Measurements from ENCODE around the gene HSPG2. TPM values are rescaled to one million over a fixed set of nuclear protein-coding genes. Genes with fewer than 3 reads are reported as not detected.

HSPG2 gene
- total RNA-seq, 1 experiment from 2014 or later = 171 TPM

DNA sequence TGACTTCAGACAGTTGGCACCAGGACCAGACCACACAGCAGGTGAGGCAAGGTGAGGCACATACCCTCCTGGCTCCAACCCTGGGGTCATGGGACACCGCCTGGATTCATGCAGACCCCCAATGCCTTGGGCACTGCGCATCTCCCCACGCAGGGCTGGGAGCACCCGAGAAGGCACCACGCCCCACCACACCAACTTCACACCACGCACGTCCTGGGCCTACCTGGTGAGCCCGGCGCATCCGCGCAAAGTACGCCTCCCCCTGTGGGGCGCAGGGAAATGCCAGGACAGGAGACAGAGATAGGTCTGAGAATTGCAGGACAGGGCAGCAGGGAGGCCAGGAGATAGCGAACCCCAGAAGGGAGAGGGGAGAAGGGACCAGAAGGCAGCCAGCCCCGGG is 66.5 kb downstream of the HSPG2 start:
- DNase-seq (ENCODE audit: low read depth, low spot score) (no peak), ATAC-seq (no peak)
- Histone ChIP-seq H3K4me1 (ENCODE audit: control insufficient read depth, insufficient read depth, low read length) (peaks cover 14% of the 10 kb centered on the region), H3K27me3 (ENCODE audit: control insufficient read depth, insufficient read depth, low read length) (no peaks in the 10 kb centered on the region), H3K36me3 (ENCODE audit: control insufficient read depth, insufficient read depth, low read length) (peaks cover 2% of the 10 kb centered on the region; the same call in 1 of the 2 replicates), H3K27ac (ENCODE audit: low read length) (no peak overlapping the region), H3K4me3 (ENCODE audit: low read depth in 2 of 2, low read length in 2 of 2) (no peak overlapping the region), H3K9me3 (ENCODE audit: control insufficient read depth, insufficient read depth, low read depth, low read length) (no peaks in the 10 kb centered on the region)
- ChIA-PET POLR2A (no interaction called here), CTCF (no interaction called here)
- intact Hi-C loops (cut with micrococcal nuclease; ENCODE audit: unreplicated experiment) (no loop called here), in situ Hi-C loops (cut with HindIII; ENCODE audit: low pct_unique_long_range_greater_than_20kb, low sequenced_read_pairs) (no loop called here)
- no TSS peak for BruUV-seq (replicated peaks)
- TF ChIP-seq POLR2AphosphoS5 (IDR thresholded peaks at IDR 0.05; ENCODE audit: low read depth, low read length) (no peak), SIN3A (IDR thresholded peaks at IDR 0.05; ENCODE audit: borderline replicate concordance, insufficient read depth, low read depth, low read length) (no peak), TCF7L2 (IDR thresholded peaks at IDR 0.05; ENCODE audit: low read depth, low read length) (no peak)
- TF ChIP-seq, protein P1, sequence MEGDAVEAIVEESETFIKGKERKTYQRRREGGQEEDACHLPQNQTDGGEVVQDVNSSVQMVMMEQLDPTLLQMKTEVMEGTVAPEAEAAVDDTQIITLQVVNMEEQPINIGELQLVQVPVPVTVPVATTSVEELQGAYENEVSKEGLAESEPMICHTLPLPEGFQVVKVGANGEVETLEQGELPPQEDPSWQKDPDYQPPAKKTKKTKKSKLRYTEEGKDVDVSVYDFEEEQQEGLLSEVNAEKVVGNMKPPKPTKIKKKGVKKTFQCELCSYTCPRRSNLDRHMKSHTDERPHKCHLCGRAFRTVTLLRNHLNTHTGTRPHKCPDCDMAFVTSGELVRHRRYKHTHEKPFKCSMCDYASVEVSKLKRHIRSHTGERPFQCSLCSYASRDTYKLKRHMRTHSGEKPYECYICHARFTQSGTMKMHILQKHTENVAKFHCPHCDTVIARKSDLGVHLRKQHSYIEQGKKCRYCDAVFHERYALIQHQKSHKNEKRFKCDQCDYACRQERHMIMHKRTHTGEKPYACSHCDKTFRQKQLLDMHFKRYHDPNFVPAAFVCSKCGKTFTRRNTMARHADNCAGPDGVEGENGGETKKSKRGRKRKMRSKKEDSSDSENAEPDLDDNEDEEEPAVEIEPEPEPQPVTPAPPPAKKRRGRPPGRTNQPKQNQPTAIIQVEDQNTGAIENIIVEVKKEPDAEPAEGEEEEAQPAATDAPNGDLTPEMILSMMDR (IDR thresholded peaks at IDR 0.05) = no peak
- TF ChIP-seq, protein P2, sequence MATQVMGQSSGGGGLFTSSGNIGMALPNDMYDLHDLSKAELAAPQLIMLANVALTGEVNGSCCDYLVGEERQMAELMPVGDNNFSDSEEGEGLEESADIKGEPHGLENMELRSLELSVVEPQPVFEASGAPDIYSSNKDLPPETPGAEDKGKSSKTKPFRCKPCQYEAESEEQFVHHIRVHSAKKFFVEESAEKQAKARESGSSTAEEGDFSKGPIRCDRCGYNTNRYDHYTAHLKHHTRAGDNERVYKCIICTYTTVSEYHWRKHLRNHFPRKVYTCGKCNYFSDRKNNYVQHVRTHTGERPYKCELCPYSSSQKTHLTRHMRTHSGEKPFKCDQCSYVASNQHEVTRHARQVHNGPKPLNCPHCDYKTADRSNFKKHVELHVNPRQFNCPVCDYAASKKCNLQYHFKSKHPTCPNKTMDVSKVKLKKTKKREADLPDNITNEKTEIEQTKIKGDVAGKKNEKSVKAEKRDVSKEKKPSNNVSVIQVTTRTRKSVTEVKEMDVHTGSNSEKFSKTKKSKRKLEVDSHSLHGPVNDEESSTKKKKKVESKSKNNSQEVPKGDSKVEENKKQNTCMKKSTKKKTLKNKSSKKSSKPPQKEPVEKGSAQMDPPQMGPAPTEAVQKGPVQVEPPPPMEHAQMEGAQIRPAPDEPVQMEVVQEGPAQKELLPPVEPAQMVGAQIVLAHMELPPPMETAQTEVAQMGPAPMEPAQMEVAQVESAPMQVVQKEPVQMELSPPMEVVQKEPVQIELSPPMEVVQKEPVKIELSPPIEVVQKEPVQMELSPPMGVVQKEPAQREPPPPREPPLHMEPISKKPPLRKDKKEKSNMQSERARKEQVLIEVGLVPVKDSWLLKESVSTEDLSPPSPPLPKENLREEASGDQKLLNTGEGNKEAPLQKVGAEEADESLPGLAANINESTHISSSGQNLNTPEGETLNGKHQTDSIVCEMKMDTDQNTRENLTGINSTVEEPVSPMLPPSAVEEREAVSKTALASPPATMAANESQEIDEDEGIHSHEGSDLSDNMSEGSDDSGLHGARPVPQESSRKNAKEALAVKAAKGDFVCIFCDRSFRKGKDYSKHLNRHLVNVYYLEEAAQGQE (IDR thresholded peaks at IDR 0.05; ENCODE audit: insufficient read depth in 1 of 2, low read depth in 2 of 2, low read length in 1 of 2) = no peak

DNA sequence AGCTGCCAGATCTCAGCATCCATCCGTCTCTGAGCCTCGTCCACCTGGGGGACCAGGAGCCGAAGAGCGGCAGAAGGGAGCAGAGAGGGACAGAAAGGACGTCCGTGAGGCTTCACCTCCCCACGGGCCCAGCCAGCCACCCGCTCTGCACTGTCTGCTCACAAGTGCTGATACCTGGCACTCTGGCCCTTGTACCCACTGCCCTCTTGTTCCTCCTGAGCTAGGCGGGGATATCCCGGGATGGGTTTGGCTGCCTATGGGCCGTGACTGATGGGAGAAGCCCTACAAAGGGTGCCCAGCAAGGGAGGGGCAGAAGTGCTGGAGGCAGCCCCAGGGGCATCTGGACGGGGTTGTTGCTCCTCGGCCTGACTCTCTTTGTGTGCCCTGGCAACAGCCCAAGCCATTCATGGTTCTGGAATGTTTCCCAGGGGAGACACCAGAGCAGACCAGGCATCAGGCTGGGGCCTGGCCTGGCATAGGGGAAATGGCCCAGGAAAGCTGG is 67.4 kb downstream of the HSPG2 start:
- ATAC-seq = peak; percentile 89
- no peak; the same call in 1 of the 2 replicates for TF ChIP-seq POLR2AphosphoS5 (IDR thresholded peaks at IDR 0.05; ENCODE audit: low read depth, low read length)
- no peak for TF ChIP-seq TCF7L2 (IDR thresholded peaks at IDR 0.05; ENCODE audit: low read depth, low read length)
- TF ChIP-seq, protein P2 (IDR thresholded peaks at IDR 0.05; ENCODE audit: insufficient read depth in 1 of 2, low read depth in 2 of 2, low read length in 1 of 2) = no peak
- TF ChIP-seq SIN3A (IDR thresholded peaks at IDR 0.05; ENCODE audit: borderline replicate concordance, insufficient read depth, low read depth, low read length) = no peak
- TF ChIP-seq, protein P1 (IDR thresholded peaks at IDR 0.05) = no peak
- intact Hi-C loops (cut with micrococcal nuclease; ENCODE audit: unreplicated experiment) = no loop called here
- H3K36me3 ChIP-seq (ENCODE audit: control insufficient read depth, insufficient read depth, low read length) = peaks cover 2% of the 10 kb centered on the region; the same call in 1 of the 2 replicates
- no TSS peak for BruUV-seq (replicated peaks)
- peak; percentile 30 for DNase-seq (ENCODE audit: low read depth, low spot score)
- peak overlapping the region; percentile 25 for H3K27ac ChIP-seq (ENCODE audit: low read length)
- H3K4me3 ChIP-seq (ENCODE audit: low read depth in 2 of 2, low read length in 2 of 2) = no peak overlapping the region
- in situ Hi-C loops (cut with HindIII; ENCODE audit: low pct_unique_long_range_greater_than_20kb, low sequenced_read_pairs) = no loop called here
- H3K27me3 ChIP-seq (ENCODE audit: control insufficient read depth, insufficient read depth, low read length) = no peaks in the 10 kb centered on the region
- ChIA-PET POLR2A (no interaction called here), CTCF (no interaction called here)
- peaks cover 14% of the 10 kb centered on the region for H3K4me1 ChIP-seq (ENCODE audit: control insufficient read depth, insufficient read depth, low read length)
- H3K9me3 ChIP-seq (ENCODE audit: control insufficient read depth, insufficient read depth, low read depth, low read length) = no peaks in the 10 kb centered on the region

Measured in Panc1 (cell line).